Osteoblast (primary cell): ENCODE measurements around the gene SPINK7. TPM values are rescaled to one million over a fixed set of nuclear protein-coding genes. Genes with fewer than 3 reads are reported as not detected.
A peak's percentile ranks its signal among the peaks of the same experiment; 100 is the strongest.
"Not testable (repeated sequence)": the region's sequence is repeated elsewhere in the genome, so short reads cannot be mapped to it uniquely, and the experiment has no call there.

ENCODE experiments used
- DNase-seq: peaks from one replicate; pipeline ENCODE4 v3.0.0; 2011; ENCODE audit warnings: low spot score, mixed read lengths; ENCODE audit not compliant: insufficient read length; ENCODE audit errors: missing footprints
- H2AFZ ChIP-seq: 2 replicates; pipeline ENCODE4 v1.6.0; 2011; ENCODE audit warnings: mild to moderate bottlenecking, low read length
- H3K27ac ChIP-seq: 2 replicates; pipeline ENCODE4 v1.5.1; 2011; ENCODE audit warnings: mild to moderate bottlenecking, low read depth, low read length, moderate library complexity
- H3K27me3 ChIP-seq: 2 replicates; pipeline ENCODE4 v1.6.0; 2012; ENCODE audit warnings: mild to moderate bottlenecking, control low read depth, inconsistent platforms, low read length, moderate library complexity; ENCODE audit not compliant: insufficient read depth
- H3K36me3 ChIP-seq: 2 replicates; pipeline ENCODE4 v1.5.1; 2011; ENCODE audit warnings: mild to moderate bottlenecking, low read length, control low read depth, moderate library complexity; ENCODE audit not compliant: insufficient read depth
- H3K4me1 ChIP-seq: 2 replicates; pipeline ENCODE4 v1.5.1; 2011; ENCODE audit warnings: mild to moderate bottlenecking, low read length, control low read depth, moderate library complexity; ENCODE audit not compliant: insufficient read depth
- H3K4me2 ChIP-seq: 2 replicates; pipeline ENCODE4 v1.6.0; 2011; ENCODE audit warnings: mild to moderate bottlenecking, low read length; ENCODE audit not compliant: insufficient read depth
- H3K4me3 ChIP-seq: fragments of 200-600 bp; sonication (generic); 3 replicates; pipeline ENCODE4 v1.5.1; 2012; ENCODE audit warnings: mild to moderate bottlenecking, low read length, inconsistent platforms; ENCODE audit not compliant: insufficient read depth
- H3K79me2 ChIP-seq: 2 replicates; pipeline ENCODE4 v1.6.0; 2012; ENCODE audit warnings: mild to moderate bottlenecking, low read length, control low read depth, inconsistent platforms; ENCODE audit not compliant: insufficient read depth
- H3K9me3 ChIP-seq: 2 replicates; pipeline ENCODE4 v1.5.1; 2011; ENCODE audit warnings: low read depth, low read length, control low read depth
- H4K20me1 ChIP-seq: 2 replicates; pipeline ENCODE4 v1.6.0; 2012; ENCODE audit warnings: mild to moderate bottlenecking, low read length, control low read depth; ENCODE audit not compliant: insufficient read depth
- CTCF ChIP-seq: IDR thresholded peaks from 2 replicates; pipeline ENCODE4 v1.5.1; 2011; ENCODE audit warnings: mild to moderate bottlenecking, low read depth, low read length, moderate library complexity; ENCODE audit errors: extremely low read depth
- total RNA-seq: library from RNA; depleted of rRNA; stranded (reverse); fragments of >200 nt; gene quantifications from 2 replicates; pipeline ENCODE4 v1.2.3, GENCODE V29; 2012

The SPINK7 gene
- total RNA-seq, 1 donor, result not detected

- H4K20me1 ChIP-seq, result no peaks in the 10 kb centered on the region
- TF ChIP-seq CTCF, result no peak
- no peaks in the 10 kb centered on the region for H3K79me2 ChIP-seq
- no peak for DNase-seq
- H3K4me1 ChIP-seq, result no peaks in the 10 kb centered on the region
- H2AFZ ChIP-seq, result no peak overlapping the region
- H3K36me3 ChIP-seq, result no peaks in the 10 kb centered on the region
- H3K4me2 ChIP-seq, result no peak overlapping the region
- H3K4me3 ChIP-seq, result no peak overlapping the region
- H3K27ac ChIP-seq, result no peak overlapping the region
- H3K9me3 ChIP-seq, result no peaks in the 10 kb centered on the region
- H3K27me3 ChIP-seq, result no peaks in the 10 kb centered on the region
Measured at GRCh38 chr5:148309746-148310145, 2.5 kb upstream of the SPINK7 start.

GRCh38 chr5:148311484-148311883, 739 bp upstream of the SPINK7 start:
- Histone ChIP-seq H3K4me1 (no peaks in the 10 kb centered on the region), H3K4me2 (no peak overlapping the region), H2AFZ (no peak overlapping the region), H3K79me2 (no peaks in the 10 kb centered on the region), H3K36me3 (no peaks in the 10 kb centered on the region), H3K9me3 (no peaks in the 10 kb centered on the region), H4K20me1 (no peaks in the 10 kb centered on the region), H3K27ac (no peak overlapping the region), H3K27me3 (no peaks in the 10 kb centered on the region), H3K4me3 (no peak overlapping the region)
- TF ChIP-seq CTCF, result no peak
- DNase-seq, result no peak

- no peaks in the 10 kb centered on the region for H4K20me1 ChIP-seq
- no peak overlapping the region for H3K27ac ChIP-seq
- no peaks in the 10 kb centered on the region for H3K9me3 ChIP-seq
- no peaks in the 10 kb centered on the region for H3K36me3 ChIP-seq
- H3K4me1 ChIP-seq, result no peaks in the 10 kb centered on the region
- TF ChIP-seq CTCF, result no peak
- no peak overlapping the region for H2AFZ ChIP-seq
- no peak overlapping the region for H3K4me2 ChIP-seq
- no peak for DNase-seq
- H3K4me3 ChIP-seq, result no peak overlapping the region
- no peaks in the 10 kb centered on the region for H3K27me3 ChIP-seq
- H3K79me2 ChIP-seq, result no peaks in the 10 kb centered on the region
Measured at GRCh38 chr5:148314187-148314586, 2.0 kb downstream of the SPINK7 start.

- no peaks in the 10 kb centered on the region for H3K9me3 ChIP-seq
- H3K27me3 ChIP-seq, result no peaks in the 10 kb centered on the region
- H3K4me1 ChIP-seq, result no peaks in the 10 kb centered on the region
- no peak overlapping the region for H2AFZ ChIP-seq
- DNase-seq, result no peak
- H3K79me2 ChIP-seq, result no peaks in the 10 kb centered on the region
- no peak overlapping the region for H3K4me3 ChIP-seq
- H4K20me1 ChIP-seq, result no peaks in the 10 kb centered on the region
- no peak overlapping the region for H3K27ac ChIP-seq
- TF ChIP-seq CTCF, result no peak
- H3K36me3 ChIP-seq, result no peaks in the 10 kb centered on the region
- H3K4me2 ChIP-seq, result no peak overlapping the region
Measured at GRCh38 chr5:148314731-148315130, 2.5 kb downstream of the SPINK7 start.

GRCh38 chr5:148320011-148320963, 8.1 kb downstream of the SPINK7 start:
- not testable (repeated sequence) for DNase-seq, H3K4me1 ChIP-seq, H2AFZ ChIP-seq, H4K20me1 ChIP-seq, H3K79me2 ChIP-seq, H3K36me3 ChIP-seq, H3K9me3 ChIP-seq, H3K27me3 ChIP-seq, H3K27ac ChIP-seq
- Histone ChIP-seq H3K4me3 (peak overlapping the region; percentile 40), H3K4me2 (peak overlapping the region; percentile 39)
